NCI-H2196 treated with DMSO at 0.1 percent for 48 hours (cell line): Measurements from ENCODE around the gene BBS5.
"Not testable (repeated sequence)": the region's sequence is repeated elsewhere in the genome, so short reads cannot be mapped to it uniquely, and the experiment has no call there.

Experiments
- DNase-seq: peaks from one replicate; lab custom pipeline; 2025; ENCODE audit not compliant: unreplicated experiment; lab: John Stamatoyannopoulos, UW

Gene BBS5

DNA sequence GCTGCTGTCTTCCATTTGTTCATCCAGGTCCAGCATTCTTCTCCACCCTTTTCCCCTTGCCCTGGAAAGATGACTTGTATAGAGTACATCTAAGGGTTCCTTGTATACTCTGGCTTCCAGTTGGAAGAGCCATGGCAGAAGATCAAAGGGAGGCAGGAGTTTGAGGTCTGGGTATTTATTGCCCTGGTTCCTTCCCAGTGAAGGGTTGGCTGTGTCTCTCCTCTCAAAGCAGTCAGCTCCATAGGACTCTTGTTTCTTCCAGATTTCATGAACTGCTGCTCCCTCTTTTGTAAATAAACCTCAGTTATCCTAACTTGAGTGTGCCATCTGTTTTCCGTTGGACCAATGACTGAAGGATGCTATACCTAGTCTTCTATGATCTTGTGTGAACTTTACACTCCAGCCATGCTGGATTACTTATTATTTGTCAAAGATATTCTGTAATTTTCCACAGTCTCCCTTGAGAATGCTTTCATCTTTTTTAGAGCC lies 6.4 kb downstream of the BBS5 start:
- no peak for DNase-seq

DNA sequence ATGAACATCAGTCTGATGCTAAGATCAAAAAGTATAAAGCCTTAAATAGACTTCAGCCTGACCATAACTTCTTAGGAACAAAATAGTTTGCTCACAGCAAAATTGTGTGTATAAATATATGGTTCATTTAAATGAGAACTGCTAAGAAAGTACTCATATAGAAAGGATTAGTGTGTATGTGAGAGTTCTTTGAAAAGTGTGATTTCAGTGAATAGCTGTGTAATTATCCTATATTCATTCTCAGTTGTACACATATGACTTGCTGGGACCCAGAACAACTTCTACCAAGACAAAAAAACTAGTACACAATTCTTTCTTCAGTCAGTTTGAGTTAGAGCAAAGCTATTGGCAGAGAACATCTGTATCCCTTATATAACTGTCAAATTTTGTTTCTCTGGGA lies 7.2 kb downstream of the BBS5 start:
- no peak for DNase-seq

- DNase-seq: no peak
Measured at GRCh38 chr2:169490834-169491233, 11.5 kb downstream of the BBS5 start.

- no peak for DNase-seq
Measured at GRCh38 chr2:169491378-169491777, 12.1 kb downstream of the BBS5 start.

- DNase-seq: no peak
Measured at GRCh38 chr2:169493360-169493759, 14.1 kb downstream of the BBS5 start.

DNA sequence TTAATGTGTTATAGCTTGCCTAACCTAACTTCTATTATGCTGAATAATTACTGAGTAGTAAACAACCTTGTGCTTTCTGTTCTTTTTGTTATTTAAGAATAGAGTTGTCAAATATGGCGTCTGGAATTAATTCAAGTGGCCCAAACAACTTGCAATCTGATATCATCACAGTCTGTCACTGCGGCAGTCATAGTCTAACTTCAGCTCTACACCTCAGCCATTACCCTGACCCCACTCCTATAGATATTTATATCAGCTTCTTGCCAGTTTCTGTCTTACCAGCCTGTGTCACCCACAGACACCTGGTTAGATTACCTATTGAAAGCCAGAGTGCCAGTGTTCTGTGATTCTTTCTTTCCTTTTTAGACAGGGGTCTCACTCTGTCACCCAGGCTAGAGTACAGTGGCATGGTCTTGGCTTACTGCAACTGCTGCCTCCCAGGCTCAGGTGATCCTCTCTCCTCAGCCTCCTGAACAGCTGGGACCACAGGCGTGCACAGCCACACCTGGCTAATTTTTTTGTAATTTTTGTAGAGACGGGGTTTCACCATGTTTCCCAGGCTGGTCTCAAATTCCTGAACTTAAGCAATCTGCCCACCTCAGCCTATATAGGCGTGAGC lies 16.1 kb downstream of the BBS5 start:
- DNase-seq: no peak

DNA sequence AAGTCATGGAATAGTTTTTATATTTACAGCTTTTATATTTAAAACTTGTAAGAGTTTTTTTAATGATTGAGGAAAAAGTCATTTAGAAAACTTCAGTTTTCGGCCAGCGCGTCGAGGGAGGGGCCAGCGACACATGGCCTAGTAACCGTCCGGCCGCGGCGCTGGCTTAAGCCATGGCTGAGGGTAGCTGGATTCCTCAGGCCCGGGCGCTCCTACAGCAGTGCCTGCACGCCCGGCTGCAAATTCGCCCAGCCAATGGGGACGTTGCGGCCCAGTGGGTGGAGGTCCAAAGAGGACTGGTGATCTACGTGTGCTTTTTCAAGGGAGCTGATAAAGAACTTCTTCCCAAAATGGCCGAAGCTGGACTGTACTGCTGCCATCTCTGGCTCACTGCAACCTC lies 25.4 kb downstream of the BBS5 start:
- DNase-seq: no peak

DNA sequence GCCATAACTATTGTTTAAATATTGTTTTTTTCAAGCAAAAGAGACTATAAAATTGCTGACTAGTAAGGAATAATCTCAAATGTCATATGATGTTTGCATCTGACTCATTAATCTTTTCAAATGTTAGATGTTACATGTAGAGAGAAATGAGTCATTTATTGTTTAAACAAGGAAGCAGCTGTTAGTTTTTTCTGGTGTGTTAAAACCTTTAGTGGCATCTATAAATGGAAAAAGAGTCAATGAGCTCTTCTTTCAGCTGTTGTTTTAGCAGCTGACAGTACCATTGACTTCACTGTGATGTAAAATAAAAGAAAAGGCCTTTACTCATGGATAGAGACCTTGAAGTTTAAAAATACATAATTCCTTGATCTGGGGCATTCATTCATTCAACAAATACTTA lies 28.4 kb downstream of the BBS5 start:
- peak; percentile 72 for DNase-seq

DNA sequence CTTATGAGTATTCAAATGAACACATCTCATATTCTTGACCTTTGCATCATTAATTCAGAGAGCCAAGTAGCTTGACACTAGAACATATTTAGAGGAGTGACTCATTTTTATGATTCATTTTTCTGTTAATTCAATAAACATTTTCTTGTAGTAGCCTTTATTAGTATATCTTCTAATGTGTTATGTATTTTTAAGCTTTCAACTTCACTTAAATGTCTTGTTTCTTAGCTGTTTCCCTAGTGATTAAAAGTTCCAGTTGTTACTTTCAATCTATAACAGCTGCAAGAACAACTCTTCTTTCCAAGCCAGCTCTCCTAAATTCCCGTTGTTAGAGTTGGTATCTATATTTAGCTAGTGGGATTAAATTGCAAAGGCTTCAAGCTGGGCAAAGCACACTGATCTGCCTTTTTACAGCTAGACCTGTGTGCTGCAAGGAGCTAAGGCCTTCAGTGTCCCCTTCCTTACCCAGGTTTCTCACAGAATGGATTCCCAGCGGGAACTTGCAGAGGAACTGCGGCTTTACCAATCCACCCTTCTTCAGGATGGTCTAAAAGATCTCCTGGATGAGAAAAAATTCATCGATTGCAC lies 30.1 kb downstream of the BBS5 start, which contains the start of gene KLHL41:
Gene KLHL41 (plus strand): TSS at position 405 of the 588 bp plus-strand sequence. CDS start 77 bp downstream, at position 482.
- no peak for DNase-seq

- no peak for DNase-seq
Measured at GRCh38 chr2:169509955-169510354, 30.7 kb downstream of the BBS5 start.

GRCh38 chr2:169510496-169510895 lies 31.2 kb downstream of the BBS5 start:
- DNase-seq: no peak

DNA sequence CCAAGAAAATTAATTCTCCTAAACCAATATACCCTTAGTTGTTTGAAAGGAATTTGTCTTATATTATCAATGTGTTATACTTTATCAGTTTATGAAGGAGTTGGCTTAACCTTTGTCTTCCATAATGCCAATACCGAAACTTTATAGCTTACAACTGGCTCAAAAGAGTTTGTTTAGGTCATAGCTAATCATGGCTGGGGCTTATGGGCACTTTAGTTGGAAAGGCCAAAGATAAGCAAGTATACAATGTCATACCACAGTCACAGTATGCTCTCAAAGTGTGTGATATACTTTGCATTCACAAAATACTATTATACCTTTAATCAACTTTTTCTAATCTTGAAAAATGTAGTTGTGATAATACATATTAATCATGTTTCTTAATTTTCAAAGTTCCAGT lies 32.5 kb downstream of the BBS5 start:
- no peak for DNase-seq

GRCh38 chr2:169512525-169512924 lies 33.2 kb downstream of the BBS5 start:
- no peak for DNase-seq

- no peak for DNase-seq
Measured at GRCh38 chr2:169513094-169513493, 33.8 kb downstream of the BBS5 start.

GRCh38 chr2:169513926-169514325 lies 34.6 kb downstream of the BBS5 start:
- DNase-seq: no peak

- not testable (repeated sequence) for DNase-seq
Measured at GRCh38 chr2:169514758-169515157, 35.5 kb downstream of the BBS5 start.

DNA sequence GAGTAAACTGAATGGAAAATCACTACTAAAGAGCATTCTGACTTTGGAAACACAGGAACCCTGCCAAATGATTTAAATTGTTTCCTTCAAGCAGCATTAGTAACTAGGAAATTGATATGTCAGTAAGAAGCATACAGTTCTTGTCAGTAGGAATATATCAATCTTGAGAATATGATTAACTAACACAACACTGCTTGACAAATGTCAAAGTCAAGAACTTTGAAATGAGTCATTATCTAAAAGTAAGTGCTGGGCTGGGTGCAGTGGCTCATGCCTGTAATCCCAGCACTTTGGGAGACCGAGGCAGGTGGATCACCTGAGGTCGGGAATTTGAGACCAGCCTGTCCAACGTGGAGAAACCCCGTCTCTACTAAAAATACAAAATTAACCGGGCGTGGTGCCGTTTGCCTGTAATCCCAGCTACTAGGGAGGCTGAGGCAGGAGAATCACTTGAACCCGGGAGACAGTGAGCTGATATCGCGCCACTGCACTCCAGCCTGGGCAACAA lies 37.2 kb downstream of the BBS5 start:
- DNase-seq: not testable (repeated sequence)

DNA sequence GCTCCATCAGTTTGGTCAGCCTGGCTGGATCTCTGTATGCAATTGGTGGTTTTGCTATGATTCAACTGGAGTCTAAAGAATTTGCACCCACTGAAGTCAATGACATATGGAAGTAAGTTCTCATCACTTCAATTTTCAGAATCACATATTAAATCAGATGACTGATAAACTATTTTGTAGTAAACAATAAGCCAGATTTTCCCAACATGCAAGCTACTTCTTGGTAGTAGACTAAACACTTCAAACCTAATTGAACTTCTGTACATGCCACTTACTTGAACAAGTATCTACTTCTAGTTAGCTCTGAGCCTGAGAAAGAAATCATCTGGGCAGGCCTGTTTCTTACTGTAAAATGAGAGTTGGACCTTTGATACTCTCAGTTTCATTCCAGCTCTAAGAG lies 41.6 kb downstream of the BBS5 start:
- no peak for DNase-seq

- no peak for DNase-seq
Measured at GRCh38 chr2:169523681-169524080, 44.4 kb downstream of the BBS5 start.

- DNase-seq: no peak
Measured at GRCh38 chr2:169525434-169525833, 46.1 kb downstream of the BBS5 start.

DNA sequence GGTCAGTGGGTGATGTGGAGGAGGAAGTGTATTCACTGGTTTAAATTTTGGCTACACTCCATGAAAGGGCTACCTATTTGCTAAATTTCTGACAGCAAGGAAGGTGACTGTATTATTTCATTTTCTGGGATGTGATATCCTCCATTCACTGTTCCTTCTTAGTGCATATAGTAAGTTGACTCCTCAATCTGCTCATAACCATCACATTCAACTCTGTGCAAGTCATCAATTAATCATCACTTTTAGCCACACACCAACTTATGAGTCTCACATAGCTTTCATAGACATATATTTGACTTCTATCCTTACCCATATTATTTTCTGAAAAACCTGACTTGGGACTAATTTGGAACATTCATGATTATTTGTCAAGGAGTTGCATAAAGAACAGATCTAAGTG lies 47.2 kb downstream of the BBS5 start:
- DNase-seq: no peak

DNA sequence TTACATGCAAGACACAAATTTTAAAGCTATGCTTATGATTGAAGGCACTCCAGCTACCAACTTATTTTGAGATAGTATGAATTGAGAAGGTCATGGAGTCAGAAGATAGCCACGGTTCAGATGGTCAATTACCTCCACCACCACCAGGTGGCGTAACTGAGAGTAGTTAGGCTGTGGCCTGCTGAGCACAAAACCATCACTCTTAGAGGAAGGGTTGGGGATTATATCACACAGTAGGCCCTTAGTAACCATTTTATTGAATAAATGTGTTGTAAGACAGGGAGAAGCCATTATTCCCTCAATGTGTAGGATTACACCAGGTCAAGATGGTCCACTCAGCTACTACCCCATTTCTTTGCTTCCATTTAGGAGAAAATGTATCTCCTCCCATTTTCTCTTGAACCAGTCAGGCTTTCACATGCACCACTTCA lies 49.0 kb downstream of the BBS5 start:
- DNase-seq: no peak

- DNase-seq: not testable (repeated sequence)
Measured at GRCh38 chr2:169539460-169539859, 60.2 kb downstream of the BBS5 start.
